IPS DF 4.7 (cell line): ENCODE data around the gene HPCAL1.
"Not testable (repeated sequence)": the region's sequence is repeated elsewhere in the genome, so short reads cannot be mapped to it uniquely, and the experiment has no call there.

Source experiments
- DNase-seq: peaks from one replicate; pipeline ENCODE4 v3.0.0-alpha.2; 2013; ENCODE audit warnings: low spot score; ENCODE audit errors: extremely low read depth

Gene HPCAL1

DNA sequence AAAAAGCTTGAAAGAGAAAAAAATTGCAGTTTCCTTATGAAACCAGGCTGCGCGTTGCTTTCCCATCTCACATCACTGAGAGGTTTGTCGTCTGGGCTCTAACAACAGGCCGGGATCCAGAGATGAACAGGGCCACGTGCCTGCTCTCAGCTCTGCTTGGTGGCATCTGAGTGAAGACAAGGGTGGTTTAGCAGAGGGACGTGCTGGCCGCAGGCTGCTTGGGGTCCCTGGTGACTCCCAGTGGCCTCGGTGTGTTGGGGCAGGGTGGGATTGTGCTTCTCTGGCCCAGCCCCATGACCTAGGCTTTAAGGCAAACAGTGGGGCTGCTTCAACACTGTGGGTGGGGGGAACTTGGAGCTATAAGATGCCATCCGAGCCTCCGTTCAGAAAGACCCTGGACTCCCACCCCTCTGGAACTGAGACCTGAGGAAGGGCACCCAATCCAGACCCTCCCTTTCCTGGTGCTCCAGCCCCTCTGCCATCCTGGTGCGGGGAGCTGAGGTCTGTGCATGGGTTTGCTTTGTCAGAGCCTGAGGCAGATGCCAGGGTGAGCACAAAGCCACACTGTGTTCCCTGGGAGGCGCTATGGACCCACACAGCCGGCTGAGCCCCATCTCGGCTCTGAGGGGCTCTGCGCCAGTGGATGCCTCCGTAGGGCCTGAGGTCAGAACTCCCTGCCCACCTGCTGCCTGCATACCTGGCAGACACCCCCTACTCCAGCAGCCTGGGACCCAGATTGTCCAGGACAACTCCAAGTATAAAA lies 18.4 kb upstream of the HPCAL1 start:
- DNase-seq: no peak

DNA sequence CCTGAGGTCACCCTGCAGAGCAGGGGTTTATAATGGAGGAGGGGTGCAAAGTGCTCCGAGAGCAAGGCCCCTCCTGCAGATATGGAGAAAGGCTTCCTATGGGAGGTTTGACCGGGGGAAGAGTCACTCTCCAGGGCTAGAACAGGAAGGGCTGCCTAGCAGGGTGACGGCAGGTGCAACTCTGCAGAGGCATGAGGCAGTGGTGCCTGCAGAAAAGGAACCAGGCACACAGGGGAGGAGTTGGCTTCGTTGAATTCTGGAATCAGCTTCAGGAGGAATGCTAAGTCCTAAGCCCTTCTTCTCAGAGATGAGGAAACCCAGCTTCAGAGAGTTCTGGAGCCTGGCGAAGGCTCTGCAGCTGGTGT lies 17.5 kb upstream of the HPCAL1 start:
- no peak for DNase-seq

DNA sequence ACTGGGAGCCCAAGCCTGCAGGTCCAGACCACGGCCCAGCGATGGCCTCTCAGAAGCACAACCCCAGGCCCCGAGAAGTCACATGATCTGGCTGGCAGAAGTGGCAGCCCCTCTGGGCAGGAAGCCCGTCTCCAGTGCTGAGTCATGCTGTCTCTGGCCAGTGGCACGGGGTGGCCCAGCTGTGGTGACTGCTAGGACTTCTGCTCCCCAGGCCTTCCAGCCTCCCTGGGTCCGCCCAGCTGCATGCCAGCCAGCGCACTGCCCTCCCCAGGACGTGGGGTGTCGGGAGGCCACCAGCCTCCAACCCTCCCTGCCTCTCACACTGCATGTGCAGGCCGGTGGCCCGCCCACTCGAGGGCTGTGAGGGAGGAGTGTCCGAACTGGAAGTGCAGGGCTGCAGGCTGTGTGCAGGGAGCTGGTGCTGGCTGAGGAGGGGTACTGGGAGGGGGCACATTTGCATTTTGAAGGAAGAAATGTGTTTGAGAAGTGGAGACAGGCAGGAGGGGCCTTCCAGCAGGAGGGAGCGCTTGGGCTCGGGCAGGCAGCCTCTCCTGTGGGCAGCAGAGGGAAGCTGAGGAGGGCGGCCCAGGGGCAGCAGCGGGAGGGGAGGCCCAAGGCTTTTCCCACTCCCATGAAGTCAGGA lies 17.0 kb upstream of the HPCAL1 start:
- no peak for DNase-seq

DNA sequence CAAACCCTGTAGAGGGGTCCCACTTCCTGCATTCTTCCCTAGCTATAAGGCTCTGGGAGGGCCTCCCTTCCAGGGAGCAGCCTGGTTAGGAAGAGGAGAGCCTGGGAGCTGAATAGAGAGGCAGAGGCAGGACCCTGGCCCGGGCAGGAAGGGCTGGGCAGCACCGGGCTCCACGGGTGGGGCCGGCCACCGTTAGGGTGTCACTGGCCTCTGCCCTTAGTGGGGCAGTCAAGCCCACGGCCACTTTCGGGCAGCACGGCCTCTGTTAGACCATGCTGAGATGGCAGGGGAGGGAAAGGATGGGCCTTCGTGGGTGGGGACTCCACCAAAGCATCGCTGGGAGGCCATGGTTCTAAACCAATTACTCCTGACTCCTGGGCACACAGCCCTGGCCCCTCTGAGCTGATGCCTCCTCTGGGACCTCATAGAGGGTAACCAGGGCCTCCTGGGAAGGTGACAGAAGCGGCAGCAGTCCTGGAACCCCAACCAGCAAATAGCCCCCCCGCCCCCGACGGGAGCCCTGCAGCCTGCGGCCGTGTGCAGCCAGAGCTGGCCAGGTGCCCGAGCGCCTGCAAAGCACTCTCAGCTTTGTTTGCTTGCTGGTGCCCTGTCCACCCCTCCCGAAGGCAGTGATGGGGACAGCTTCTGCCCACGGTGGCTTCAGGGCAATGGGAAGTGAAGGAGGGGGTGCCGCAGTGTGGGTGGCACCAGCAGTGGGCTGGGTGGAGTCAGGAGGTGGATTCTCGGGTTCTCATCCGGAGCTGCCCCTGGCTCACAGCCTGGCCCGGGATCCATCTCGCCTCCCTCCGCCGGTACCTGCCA lies 16.3 kb upstream of the HPCAL1 start:
- no peak for DNase-seq

DNA sequence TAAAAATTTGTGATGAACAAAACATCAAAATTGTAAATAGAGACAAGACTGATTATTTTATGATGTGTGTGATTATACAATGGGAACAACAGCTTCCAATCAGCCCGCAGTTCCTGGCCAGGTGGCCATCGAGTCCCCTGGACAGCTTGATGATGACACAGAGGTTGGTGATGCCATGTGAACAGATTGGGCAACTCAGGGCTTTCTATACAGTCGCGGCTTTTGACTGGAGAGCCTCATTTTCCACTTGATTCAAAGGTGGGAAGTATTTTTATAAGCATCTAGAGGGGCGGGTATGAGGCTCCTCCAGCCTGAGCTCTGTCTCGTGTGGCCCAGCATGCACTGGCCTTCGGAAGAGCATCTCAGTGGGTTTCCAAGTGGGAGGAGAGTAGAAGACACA lies 14.9 kb upstream of the HPCAL1 start:
- DNase-seq: no peak

DNA sequence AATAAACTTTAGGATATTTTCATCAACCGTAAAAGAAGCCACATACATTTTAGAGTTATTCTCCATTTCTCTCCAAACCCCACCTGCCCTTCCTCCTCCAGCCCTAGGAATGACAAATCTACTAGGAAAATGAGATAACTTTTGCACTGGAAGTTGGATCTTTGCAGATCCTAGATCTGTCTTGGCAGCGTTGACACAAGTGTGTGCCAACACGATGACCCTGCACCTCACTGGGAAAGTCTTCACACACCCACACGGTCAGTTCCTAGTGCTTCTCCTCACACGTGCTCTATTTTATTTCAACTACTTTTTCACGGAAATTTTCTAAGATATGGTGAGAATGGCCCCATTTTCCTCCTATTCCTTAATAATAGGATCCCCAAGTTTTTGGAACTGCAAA lies 14.1 kb upstream of the HPCAL1 start:
- DNase-seq: no peak

DNA sequence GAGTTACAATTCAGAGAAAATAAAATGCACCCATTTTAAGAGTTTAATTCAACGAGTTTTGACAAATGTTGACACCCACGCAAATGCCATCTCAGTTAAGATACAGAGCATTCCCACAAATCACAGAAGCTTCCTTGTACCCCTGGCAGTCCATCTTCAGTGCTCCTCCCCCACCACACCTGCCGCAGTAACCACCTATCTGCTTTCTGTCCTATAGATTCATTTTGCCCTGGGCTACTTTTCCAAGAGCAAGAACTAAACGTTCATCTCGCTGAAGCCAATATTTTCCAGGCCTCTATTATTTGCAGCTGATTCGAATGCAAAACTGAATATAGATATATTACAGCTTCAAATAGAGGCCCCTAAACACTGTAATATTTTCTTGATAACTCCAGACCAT lies 13.4 kb upstream of the HPCAL1 start:
- DNase-seq: no peak

DNA sequence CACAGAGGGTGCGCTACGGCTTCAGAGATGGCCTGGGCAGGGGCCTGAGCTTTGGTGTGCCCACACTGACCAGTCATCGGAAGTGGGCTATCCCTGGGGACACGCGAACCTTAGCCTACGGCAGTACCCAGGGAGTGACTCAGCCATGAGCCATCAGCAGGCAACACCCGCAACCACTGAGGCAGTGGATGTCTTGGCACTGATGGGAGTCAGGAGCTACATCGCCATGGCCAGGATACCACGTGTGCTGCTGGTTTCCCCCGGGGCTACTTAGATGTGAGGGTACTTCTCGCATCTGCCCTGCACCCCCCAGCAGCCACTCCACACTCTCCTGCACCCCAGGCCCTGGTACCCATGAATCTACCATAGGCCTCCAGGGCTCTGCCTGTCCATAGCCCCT lies 12.8 kb upstream of the HPCAL1 start:
- no peak for DNase-seq

DNA sequence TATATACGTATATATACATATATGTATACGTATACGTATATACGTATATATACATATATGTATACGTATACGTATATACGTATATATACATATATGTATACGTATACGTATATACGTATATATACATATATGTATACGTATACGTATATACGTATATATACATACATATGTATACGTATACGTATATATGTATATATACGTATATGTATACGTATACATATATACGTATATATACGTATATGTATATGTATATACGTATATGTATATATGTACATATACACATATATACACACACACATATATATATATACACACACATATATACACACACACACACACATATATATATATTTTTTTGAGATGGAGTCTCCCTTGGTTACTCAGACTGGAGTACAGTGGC lies 11.3 kb upstream of the HPCAL1 start:
- DNase-seq: not testable (repeated sequence)

DNA sequence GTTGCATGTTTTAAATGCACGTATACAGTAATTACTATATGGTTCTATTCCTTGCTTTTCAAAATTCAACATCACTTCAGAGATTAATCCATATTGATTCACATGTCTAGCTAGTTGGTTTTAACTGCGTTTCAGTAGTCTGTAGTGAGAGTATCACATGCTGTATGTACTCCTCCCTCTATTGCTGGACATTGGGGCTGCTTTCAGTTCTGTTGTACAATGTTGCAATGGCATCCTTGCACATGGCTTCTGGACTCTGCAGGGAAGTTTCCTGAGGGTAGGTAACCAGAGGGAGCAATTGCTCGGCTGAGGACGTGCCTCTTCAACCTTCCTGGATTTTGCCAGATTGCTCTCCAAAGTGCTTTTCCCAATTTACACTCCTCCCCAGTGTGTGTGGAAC lies 10.7 kb upstream of the HPCAL1 start:
- no peak for DNase-seq

DNA sequence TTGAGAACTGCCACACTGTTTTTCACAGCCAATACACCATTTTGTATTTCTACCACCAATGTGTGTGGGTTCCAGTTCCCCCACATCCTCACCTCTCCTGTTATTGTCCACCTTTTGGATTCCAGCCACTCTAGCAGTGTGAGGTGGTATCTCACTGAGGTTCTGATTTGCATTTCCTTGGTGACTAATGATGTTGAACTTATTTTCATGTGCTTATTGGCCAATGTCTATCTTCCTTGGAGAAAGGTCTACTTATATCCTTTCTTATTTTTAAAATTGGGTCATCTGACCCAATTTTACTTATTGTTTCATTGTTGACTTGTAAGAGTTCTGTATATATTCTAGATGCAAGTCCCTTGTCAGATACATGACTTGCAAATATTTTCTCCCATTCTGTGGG lies 9.1 kb upstream of the HPCAL1 start:
- no peak for DNase-seq

DNA sequence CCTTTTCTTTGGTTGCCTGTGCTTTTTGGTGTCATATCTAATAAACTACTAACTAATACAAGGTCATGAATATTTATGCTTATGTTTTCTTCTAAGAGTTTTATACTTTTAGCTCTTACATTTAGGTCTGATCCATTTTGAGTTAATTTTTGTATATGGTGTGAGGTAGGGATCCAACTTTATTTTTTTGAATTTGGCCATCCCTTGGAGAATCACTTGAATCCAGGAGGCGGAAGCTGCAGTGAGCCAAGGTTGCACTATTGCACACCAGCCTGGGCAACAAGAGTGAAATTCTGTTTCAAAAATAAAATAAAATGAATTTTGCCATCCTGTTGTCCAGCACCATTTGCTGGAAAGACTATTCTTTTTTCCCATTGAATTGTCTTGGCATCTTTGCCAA lies 8.6 kb upstream of the HPCAL1 start:
- no peak for DNase-seq

DNA sequence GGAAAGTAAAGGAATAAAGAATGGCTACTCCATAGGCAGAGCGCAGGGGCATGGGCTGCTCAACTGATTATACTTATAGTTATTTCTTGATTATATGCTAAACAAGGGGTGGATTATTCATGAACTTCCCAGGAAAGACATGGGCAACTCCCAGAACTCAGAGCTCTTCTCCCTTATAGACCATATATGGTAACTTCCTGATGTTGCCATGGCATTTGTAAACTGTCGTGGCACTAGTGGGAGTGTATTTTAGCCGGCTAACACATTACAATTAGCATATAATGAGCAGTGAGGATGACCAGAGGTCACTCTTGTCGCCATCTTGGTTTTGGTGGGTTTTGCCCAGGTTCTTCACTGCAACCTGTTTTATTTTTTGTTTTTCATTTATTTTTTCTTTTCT lies 7.1 kb upstream of the HPCAL1 start:
- DNase-seq: not testable (repeated sequence)

DNA sequence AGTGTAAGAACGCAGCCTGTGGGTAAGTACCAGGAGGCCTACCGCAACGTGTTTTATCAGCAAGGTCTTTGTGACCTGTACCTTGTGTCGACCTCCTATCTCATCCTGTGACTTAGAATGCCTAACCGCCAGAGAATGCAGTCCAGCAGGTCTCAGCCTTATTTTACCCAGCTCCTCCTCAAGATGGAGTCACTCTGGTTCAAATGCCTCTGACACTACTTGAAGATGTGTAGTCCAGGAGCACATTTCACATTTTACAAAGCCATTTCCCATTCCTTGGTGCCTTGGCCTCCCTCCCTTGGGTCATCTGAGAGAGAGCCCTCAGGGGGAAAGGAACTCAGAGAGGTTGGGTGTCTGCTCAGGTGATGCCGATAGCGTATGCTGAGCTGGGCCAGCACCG lies 6.6 kb upstream of the HPCAL1 start:
- no peak for DNase-seq

DNA sequence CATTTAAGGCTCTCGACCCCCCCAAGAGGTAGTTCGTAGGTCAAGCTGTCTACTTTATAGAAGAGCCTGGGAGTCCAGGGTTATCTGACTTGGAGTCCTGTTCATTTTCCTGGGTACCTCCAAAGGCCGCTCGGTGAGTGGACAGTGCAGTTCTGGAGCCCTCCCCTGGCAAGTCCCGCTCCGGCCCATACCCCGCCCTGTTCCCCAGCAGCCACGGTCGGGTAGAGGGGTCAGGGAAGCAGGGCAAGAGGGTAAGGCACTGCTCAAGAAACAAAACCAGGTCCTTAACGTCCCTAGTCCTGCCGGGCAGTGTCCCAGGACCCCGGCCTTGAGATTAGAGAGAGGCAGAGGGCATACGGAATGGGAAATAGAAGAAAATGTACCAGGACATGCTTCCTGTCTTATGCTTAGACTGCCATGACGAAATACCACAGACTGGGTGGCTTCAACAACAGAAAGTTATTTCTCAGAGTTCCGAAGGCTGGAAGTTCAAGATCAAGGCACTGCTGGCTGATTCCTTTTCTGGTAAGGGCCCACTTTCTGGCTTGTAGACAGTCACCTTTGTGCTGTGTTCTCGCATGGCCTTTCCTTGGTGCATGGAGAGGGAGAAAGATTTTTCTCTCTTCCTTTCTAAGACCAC lies 5.4 kb upstream of the HPCAL1 start:
- no peak for DNase-seq

DNA sequence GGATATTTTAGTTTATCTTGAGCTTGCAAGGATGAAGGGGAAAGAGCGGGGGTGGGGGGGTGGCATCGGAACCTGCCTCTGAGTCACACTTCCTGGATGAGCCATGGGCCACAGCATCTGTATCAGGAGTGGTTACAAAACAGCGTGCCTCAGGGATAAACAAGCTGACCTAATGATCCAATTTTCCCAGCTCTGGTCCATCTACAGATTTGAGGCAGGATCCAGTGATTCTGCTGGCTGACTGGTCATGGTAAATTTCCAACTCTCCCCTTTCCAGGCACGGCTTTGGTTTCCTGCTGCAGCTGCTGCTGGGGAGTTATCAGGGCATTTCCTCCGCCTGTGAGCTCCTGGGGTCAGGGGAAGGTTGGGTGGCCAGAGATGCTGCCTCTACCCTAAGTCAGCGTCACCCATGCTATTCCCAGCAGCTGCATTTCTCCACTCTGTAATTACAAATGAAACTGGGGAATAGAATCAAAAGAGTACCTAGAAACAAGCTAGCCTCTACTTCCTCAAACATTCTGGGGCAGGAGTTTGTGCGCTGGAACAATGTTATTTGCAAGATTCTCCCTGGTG lies 4.7 kb upstream of the HPCAL1 start:
- DNase-seq: no peak

DNA sequence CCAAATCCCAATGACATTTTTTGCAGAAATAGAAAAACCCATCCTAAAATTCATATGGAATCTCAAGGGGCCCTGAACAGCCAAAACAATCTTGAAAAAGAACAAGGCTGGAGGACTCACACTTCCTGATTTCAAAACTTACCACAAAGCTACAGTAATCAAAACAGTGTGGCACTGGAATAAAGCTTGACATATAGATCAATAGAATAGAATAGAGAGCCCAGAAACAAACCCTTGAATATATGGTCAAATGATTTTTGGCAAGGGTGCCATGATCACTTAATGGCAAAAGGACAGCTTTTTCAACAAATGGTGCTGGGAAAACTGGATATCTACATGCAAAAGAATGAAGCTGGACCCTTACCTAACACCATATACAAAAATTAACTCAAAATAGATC lies 3.9 kb upstream of the HPCAL1 start:
- not testable (repeated sequence) for DNase-seq

DNA sequence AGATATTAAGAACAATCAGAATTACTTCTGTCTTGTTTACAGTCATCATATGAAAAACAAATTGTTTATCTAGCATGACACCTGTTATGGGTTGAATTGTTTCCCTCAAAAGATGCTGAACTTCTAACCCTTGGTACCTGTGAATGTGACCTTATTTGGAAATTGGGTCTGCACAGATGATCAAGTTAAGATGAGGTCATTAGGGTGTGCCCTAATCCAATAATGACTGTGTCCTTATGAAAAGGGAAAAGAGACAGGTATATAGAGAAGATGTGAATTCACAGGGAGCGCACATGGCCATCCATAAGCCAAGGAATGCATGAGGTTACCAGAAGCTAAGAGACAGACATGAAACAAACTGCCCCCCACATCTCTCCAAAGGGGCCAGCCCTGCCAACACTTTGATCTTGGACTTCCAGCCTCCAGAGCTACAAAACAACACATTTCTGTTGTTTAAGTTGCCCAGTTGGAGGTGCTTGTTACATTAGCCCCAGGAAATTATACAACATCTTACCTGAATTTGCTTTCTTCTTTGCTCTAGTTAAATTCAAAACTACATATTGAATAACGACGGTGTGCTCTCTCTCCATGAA lies 2.3 kb upstream of the HPCAL1 start:
- no peak for DNase-seq

DNA sequence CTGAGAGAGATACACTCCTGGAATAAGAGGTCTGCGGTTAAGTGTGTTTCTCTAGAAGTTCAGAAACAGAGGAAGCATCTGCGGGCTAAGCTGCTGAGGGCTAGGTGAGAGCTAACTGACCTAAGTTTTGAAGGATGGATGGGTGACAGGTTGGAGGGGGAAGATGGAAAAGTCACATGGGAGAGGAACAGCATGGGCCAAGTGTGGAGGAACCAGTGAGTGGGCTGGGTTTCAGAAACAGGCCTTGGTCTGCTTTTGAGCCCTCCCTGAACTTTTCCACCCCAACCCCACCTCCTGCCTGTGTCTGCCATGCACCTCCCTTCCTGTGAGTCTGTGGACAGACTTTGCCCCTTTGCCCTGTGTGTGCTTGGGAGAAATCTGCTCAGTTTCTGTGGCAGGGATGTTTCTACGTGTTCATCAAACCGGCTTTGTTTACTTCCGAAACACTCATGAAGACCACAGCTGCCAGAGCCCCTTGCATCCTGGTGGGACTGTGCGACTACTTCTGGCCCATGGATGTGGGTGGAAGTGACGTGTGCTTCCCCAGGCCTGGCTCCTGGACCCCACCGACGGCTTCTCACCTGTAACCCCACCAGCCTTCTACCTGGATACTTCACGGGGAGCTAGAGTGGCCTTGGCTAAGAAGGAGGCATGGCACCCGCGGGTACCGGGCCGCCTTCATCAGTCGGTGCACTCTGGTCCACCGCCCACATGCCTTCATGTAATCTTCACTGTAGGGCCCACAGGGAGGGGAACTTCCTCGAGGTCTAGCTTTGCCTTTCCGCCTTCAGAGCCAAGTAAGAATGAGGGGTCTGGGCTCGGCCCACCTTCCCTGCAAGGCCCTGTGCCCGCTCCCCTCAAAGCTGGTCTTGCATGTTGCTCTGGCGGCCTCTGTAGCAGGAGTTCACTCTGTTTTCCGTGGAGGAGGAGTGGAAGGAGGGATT lies 1.4 kb upstream of the HPCAL1 start:
- DNase-seq: no peak

DNA sequence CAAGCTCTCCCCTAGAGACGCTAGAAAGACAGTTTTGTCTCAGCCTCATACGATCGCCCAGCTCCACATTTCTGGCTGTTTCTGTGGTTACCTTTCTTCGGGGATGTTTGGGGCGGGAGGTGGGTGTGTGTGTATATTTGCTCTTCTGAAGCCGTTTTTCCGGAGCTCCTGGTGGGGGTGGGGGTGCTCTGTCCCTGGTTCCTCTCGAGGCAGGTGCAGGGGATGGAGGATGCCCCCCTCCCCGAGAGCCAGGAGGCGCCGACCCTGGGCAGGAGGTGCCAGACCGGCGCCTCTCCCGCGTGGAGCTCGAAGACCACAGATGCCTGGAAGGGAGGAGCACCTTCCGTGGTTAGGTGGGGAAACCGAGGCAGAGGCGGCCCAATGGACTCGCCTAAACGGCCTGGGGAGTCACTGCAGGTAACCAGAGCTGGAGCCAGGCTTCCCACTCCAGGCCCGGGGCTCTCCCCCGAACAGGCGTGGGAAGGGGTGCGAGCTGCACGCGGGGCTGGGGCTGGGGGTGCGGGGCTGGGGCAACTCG lies 694 bp upstream of the HPCAL1 start:
- DNase-seq: no peak
